ENCODE results near the gene CELSR2. TPM values are rescaled to one million over a fixed set of nuclear protein-coding genes. Genes with fewer than 3 reads are reported as not detected.

The CELSR2 gene
- polyA plus RNA-seq, 2 of the 4 experiments (the other 2 are of a cell fraction): 2.5 to 5.9 TPM

- TF ChIP-seq, protein P1, sequence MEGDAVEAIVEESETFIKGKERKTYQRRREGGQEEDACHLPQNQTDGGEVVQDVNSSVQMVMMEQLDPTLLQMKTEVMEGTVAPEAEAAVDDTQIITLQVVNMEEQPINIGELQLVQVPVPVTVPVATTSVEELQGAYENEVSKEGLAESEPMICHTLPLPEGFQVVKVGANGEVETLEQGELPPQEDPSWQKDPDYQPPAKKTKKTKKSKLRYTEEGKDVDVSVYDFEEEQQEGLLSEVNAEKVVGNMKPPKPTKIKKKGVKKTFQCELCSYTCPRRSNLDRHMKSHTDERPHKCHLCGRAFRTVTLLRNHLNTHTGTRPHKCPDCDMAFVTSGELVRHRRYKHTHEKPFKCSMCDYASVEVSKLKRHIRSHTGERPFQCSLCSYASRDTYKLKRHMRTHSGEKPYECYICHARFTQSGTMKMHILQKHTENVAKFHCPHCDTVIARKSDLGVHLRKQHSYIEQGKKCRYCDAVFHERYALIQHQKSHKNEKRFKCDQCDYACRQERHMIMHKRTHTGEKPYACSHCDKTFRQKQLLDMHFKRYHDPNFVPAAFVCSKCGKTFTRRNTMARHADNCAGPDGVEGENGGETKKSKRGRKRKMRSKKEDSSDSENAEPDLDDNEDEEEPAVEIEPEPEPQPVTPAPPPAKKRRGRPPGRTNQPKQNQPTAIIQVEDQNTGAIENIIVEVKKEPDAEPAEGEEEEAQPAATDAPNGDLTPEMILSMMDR (IDR thresholded peaks at IDR 0.05): no peak
Observed at GRCh38 chr1:109249654-109250401, 489 bp downstream of the CELSR2 start (continued).

DNA sequence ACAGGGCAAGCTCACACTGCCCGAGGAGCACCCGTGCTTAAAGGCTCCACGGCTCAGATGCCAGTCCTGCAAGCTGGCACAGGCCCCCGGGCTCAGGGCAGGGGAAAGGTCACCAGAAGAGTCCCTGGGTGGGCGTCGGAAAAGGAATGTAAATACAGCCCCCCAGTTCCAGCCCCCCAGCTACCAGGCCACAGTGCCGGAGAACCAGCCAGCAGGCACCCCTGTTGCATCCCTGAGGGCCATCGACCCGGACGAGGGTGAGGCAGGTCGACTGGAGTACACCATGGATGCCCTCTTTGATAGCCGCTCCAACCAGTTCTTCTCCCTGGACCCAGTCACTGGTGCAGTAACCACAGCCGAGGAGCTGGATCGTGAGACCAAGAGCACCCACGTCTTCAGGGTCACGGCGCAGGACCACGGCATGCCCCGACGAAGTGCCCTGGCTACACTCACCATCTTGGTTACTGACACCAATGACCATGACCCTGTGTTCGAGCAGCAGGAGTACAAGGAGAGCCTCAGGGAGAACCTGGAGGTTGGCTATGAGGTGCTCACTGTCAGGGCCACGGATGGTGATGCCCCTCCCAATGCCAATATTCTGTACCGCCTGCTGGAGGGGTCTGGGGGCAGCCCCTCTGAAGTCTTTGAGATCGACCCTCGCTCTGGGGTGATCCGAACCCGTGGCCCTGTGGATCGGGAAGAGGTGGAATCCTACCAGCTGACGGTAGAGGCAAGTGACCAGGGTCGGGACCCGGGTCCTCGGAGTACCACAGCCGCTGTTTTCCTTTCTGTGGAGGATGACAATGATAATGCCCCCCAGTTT is 1.3 kb downstream of the CELSR2 start:
- no peaks in the 10 kb centered on the region for H3K9me3 ChIP-seq
- POLR2A ChIA-PET: interaction anchor here (0.6 to 1.1 kb wide), 2 partner anchors 23 to 147 kb away, joined by 3 read pairs; partner anchors contain the start of gene SORT1
- no peak for TF ChIP-seq RCOR1 (IDR thresholded peaks at IDR 0.05; ENCODE audit: low read depth, low read length)
- H3K4me3 ChIP-seq: no peak overlapping the region; the same call in 2 of the 3 replicates
- H3K4me1 ChIP-seq: peaks cover 20% of the 10 kb centered on the region
- H3K4me2 ChIP-seq: peak overlapping the region; percentile 86
- H3K27ac ChIP-seq: no peak overlapping the region
- FAIRE-seq (no peak), ATAC-seq (no peak), DNase-seq (ENCODE audit: low read depth in 1 of 2, low spot score in 1 of 2) (no peak)
- WGBS (ENCODE audit: missing lambda C conversion rate): 93% methylated on average over 17 of the region's 33 CpGs
- CTCF ChIA-PET: interaction anchor here (0.7 to 1.9 kb wide), 4 partner anchors 13 to 282 kb away, joined by 3 to 6 read pairs (median 4); no protein-coding TSS in a partner anchor

DNA sequence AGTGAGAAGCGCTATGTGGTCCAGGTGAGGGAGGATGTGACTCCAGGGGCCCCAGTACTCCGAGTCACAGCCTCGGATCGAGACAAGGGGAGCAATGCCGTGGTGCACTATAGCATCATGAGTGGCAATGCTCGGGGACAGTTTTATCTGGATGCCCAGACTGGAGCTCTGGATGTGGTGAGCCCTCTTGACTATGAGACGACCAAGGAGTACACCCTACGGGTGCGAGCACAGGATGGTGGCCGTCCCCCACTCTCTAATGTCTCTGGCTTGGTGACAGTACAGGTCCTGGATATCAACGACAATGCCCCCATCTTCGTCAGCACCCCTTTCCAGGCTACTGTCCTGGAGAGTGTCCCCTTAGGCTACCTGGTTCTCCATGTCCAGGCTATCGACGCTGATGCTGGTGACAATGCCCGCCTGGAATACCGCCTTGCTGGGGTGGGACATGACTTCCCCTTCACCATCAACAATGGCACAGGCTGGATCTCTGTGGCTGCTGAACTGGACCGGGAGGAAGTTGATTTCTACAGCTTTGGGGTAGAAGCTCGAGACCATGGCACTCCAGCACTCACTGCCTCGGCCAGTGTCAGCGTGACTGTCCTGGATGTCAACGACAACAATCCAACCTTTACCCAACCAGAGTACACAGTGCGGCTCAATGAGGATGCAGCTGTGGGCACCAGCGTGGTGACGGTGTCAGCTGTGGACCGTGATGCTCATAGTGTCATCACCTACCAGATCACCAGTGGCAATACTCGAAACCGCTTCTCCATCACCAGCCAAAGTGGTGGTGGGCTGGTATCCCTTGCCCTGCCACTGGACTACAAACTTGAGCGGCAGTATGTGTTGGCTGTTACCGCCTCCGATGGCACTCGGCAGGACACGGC is 2.2 kb downstream of the CELSR2 start:
- no peak overlapping the region for H3K27ac ChIP-seq
- H3K4me3 ChIP-seq: no peak overlapping the region
- no peak overlapping the region for H3K4me2 ChIP-seq
- no peaks in the 10 kb centered on the region for H3K9me3 ChIP-seq
- CTCF ChIA-PET: interaction anchor here (0.6 to 4.6 kb wide), 6 partner anchors 9 to 281 kb away, joined by 3 to 29 read pairs (median 6); partner anchors contain the start of gene SORT1
- ATAC-seq (no peak), FAIRE-seq (no peak), DNase-seq (ENCODE audit: low read depth in 1 of 2, low spot score in 1 of 2) (no peak)
- 92% methylated on average over 23 of the region's 32 CpGs for WGBS (ENCODE audit: missing lambda C conversion rate)
- POLR2A ChIA-PET: no interaction called here
- TF ChIP-seq FOSL2 (IDR thresholded peaks at IDR 0.05) (no peak), FOSL2 (CRISPR knock-in tag; IDR thresholded peaks at IDR 0.05) (no peak), FOXS1 (CRISPR knock-in tag; IDR thresholded peaks at IDR 0.05) (no peak), EHMT2 (IDR thresholded peaks at IDR 0.05; ENCODE audit: low read depth) (no peak), GATA3 (IDR thresholded peaks at IDR 0.05; ENCODE audit: borderline replicate concordance) (no peak), CEBPB (IDR thresholded peaks at IDR 0.05) (no peak), POLR2A (IDR thresholded peaks at IDR 0.05; ENCODE audit: low read length) (no peak), NR3C1 (IDR thresholded peaks at IDR 0.05) (no peak), EP300 (IDR thresholded peaks at IDR 0.05) (no peak), MAFK (IDR thresholded peaks at IDR 0.05; ENCODE audit: partially characterized antibody) (no peak), ELK1 (IDR thresholded peaks at IDR 0.05; ENCODE audit: low read depth, low read length) (no peak), MYC (IDR thresholded peaks at IDR 0.05; ENCODE audit: borderline replicate concordance, low read length) (no peak), JUNB (IDR thresholded peaks at IDR 0.05) (no peak), CHD2 (IDR thresholded peaks at IDR 0.05; ENCODE audit: low read length, partially characterized antibody) (no peak)
- TF ChIP-seq, protein P2, sequence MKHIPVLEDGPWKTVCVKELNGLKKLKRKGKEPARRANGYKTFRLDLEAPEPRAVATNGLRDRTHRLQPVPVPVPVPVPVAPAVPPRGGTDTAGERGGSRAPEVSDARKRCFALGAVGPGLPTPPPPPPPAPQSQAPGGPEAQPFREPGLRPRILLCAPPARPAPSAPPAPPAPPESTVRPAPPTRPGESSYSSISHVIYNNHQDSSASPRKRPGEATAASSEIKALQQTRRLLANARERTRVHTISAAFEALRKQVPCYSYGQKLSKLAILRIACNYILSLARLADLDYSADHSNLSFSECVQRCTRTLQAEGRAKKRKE (CRISPR knock-in tag; IDR thresholded peaks at IDR 0.05; ENCODE audit: low read depth): no peak
- H3K4me1 ChIP-seq: peaks cover 20% of the 10 kb centered on the region

All from A549 (cell line).